Measurements from ENCODE around the gene SNX10.

Gene SNX10

GRCh38 chr7:26298472-26299058 is 6.9 kb downstream of the SNX10 start:
- no peak for TF ChIP-seq CTCF (IDR thresholded peaks at IDR 0.05; ENCODE audit: borderline replicate concordance, insufficient read depth, low read depth, low read length)
- H3K4me3 ChIP-seq (ENCODE audit: low read depth, low read length) = no peak overlapping the region

- no peak overlapping the region for H3K4me3 ChIP-seq (ENCODE audit: low read depth, low read length)
- no peak for TF ChIP-seq CTCF (IDR thresholded peaks at IDR 0.05; ENCODE audit: borderline replicate concordance, insufficient read depth, low read depth, low read length)
Observed at GRCh38 chr7:26305090-26305868, 13.6 kb downstream of the SNX10 start.

GRCh38 chr7:26305869-26306665 is 14.4 kb downstream of the SNX10 start:
- H3K4me3 ChIP-seq (ENCODE audit: low read depth, low read length) = no peak overlapping the region
- no peak for TF ChIP-seq CTCF (IDR thresholded peaks at IDR 0.05; ENCODE audit: borderline replicate concordance, insufficient read depth, low read depth, low read length)

- TF ChIP-seq CTCF (IDR thresholded peaks at IDR 0.05; ENCODE audit: borderline replicate concordance, insufficient read depth, low read depth, low read length) = no peak
- no peak overlapping the region for H3K4me3 ChIP-seq (ENCODE audit: low read depth, low read length)
Observed at GRCh38 chr7:26306790-26307189, 15.1 kb downstream of the SNX10 start.

- TF ChIP-seq CTCF (IDR thresholded peaks at IDR 0.05; ENCODE audit: borderline replicate concordance, insufficient read depth, low read depth, low read length) = no peak
- no peak overlapping the region for H3K4me3 ChIP-seq (ENCODE audit: low read depth, low read length)
Observed at GRCh38 chr7:26307226-26307625, 15.6 kb downstream of the SNX10 start.

- TF ChIP-seq CTCF (IDR thresholded peaks at IDR 0.05; ENCODE audit: borderline replicate concordance, insufficient read depth, low read depth, low read length) = no peak
- no peak overlapping the region for H3K4me3 ChIP-seq (ENCODE audit: low read depth, low read length)
Observed at GRCh38 chr7:26307791-26308190, 16.1 kb downstream of the SNX10 start.
